GM12891 (cell line): ENCODE results near the gene CTSD.

ENCODE experiments used
- POLR2A ChIP-seq: IDR thresholded peaks from 2 replicates; pipeline ENCODE4 v1.6.1; 2011; ENCODE audit warnings: low read depth, low read length, control low read depth
- POLR2AphosphoS5 ChIP-seq: IDR thresholded peaks from 2 replicates; pipeline ENCODE4 v1.6.1; 2011; ENCODE audit warnings: low read depth, low read length, control low read depth

DNA sequence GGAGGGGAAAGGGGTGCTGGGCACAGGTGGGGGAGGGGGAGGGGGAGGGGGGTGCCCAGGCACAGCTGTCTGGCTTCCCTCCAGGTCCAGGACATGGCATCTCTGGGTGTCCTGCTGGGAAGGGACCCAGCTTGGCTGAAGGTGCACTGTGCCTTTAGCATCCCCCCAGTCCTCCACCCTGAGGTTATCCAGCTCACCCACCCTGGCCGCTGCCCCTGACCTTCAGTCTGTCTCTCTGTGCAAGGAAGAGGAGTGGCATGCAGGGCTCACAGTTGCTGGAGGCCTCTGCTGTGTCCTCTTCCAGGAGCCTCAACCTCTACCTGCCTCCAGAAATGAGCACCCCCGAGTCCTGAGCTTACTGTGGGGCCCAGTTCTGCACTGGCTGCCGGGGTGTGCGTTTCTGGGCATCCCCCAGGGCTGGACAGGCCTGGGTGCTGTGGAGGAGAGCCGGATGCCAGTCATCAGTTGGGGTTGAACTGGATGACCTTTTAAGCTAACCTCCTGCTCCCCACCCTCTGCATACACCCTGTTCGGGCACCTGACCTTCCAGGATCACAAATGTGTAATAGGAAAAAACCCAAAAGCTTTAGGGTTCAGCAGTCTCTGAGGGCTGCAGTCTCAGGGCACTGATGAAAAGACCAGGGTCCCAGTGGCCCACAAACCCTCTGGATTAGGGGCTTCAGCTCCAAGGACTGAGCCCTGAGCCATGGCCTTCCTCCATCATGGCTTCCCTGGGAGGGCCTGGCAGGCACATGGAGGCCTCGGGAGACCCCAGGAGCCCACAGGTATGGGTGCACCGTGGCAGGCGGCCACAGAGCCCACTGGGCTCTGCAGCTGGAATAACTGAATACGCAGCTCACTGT lies 9.6 kb upstream of the CTSD start:
- TF ChIP-seq POLR2A, result no peak
- no peak for TF ChIP-seq POLR2AphosphoS5
